Measurements from ENCODE around the gene CACNA2D2. TPM values are rescaled to one million over a fixed set of nuclear protein-coding genes. Genes with fewer than 3 reads are reported as not detected.
"Not testable (repeated sequence)": the region's sequence is repeated elsewhere in the genome, so short reads cannot be mapped to it uniquely, and the experiment has no call there.

The CACNA2D2 gene
- total RNA-seq, 1 donor from 2014 or later = 2.5 TPM

- no peak for DNase-seq (ENCODE audit: extremely low spot score in 2 of 2)
- no peak for TF ChIP-seq POLR2A (IDR thresholded peaks at IDR 0.05)
- no peak for TF ChIP-seq POLR2AphosphoS5 (IDR thresholded peaks at IDR 0.05; ENCODE audit: insufficient read depth in 1 of 2, low read depth in 1 of 2)
- Histone ChIP-seq H3K27ac (no peak overlapping the region), H3K27me3 (no peaks in the 10 kb centered on the region), H3K9me3 (no peaks in the 10 kb centered on the region), H3K36me3 (no peaks in the 10 kb centered on the region), H3K4me3 (no peak overlapping the region), H3K4me1 (peaks cover 19% of the 10 kb centered on the region)
- intact Hi-C loops (cut with DNase I) = no loop called here
Measured at GRCh38 chr3:50517721-50518206, 14.3 kb upstream of the CACNA2D2 start.

GRCh38 chr3:50516440-50516871 lies 13.0 kb upstream of the CACNA2D2 start:
- TF ChIP-seq CTCF (IDR thresholded peaks at IDR 0.05) (no peak), POLR2AphosphoS5 (IDR thresholded peaks at IDR 0.05; ENCODE audit: insufficient read depth in 1 of 2, low read depth in 1 of 2) (no peak), POLR2A (IDR thresholded peaks at IDR 0.05) (no peak)
- no peaks in the 10 kb centered on the region for H3K27me3 ChIP-seq
- intact Hi-C loops (cut with DNase I) = no loop called here
- H3K4me3 ChIP-seq = no peak overlapping the region
- H3K9me3 ChIP-seq = no peaks in the 10 kb centered on the region
- H3K4me1 ChIP-seq = peaks cover 19% of the 10 kb centered on the region
- peak overlapping the region; percentile 19 for H3K27ac ChIP-seq
- no peaks in the 10 kb centered on the region for H3K36me3 ChIP-seq
- DNase-seq (ENCODE audit: extremely low spot score in 2 of 2) = no peak

GRCh38 chr3:50515565-50516439 lies 12.4 kb upstream of the CACNA2D2 start:
- H3K4me3 ChIP-seq = peak overlapping the region in 1 of 2 donors; percentile 11
- DNase-seq (ENCODE audit: extremely low spot score in 2 of 2) = no peak

GRCh38 chr3:50512908-50513307 lies 9.5 kb upstream of the CACNA2D2 start:
- H3K27me3 ChIP-seq; H3K4me3 ChIP-seq; DNase-seq (ENCODE audit: extremely low spot score in 2 of 2); H3K9me3 ChIP-seq; H3K36me3 ChIP-seq; intact Hi-C loops (cut with DNase I); H3K27ac ChIP-seq: not testable (repeated sequence)
- peaks cover 19% of the 10 kb centered on the region for H3K4me1 ChIP-seq

More at GRCh38 chr3:50515565-50516439, 12.4 kb upstream of the CACNA2D2 start:
- Histone ChIP-seq H3K27me3 (no peaks in the 10 kb centered on the region), H3K9me3 (no peaks in the 10 kb centered on the region), H3K27ac (peak overlapping the region; percentile 19), H3K4me1 (peaks cover 19% of the 10 kb centered on the region), H3K36me3 (no peaks in the 10 kb centered on the region)
- intact Hi-C loops (cut with DNase I) = no loop called here
- TF ChIP-seq POLR2A (IDR thresholded peaks at IDR 0.05) (no peak), CTCF (IDR thresholded peaks at IDR 0.05) (no peak)

GRCh38 chr3:50512131-50512530 lies 8.7 kb upstream of the CACNA2D2 start:
- Histone ChIP-seq H3K27ac (no peak overlapping the region), H3K36me3 (no peaks in the 10 kb centered on the region), H3K4me1 (peaks cover 19% of the 10 kb centered on the region), H3K27me3 (no peaks in the 10 kb centered on the region), H3K9me3 (no peaks in the 10 kb centered on the region), H3K4me3 (no peak overlapping the region)
- TF ChIP-seq CTCF (IDR thresholded peaks at IDR 0.05) (no peak), POLR2AphosphoS5 (IDR thresholded peaks at IDR 0.05; ENCODE audit: insufficient read depth in 1 of 2, low read depth in 1 of 2) (no peak), POLR2A (IDR thresholded peaks at IDR 0.05) (no peak)
- DNase-seq (ENCODE audit: extremely low spot score in 2 of 2) = no peak
- intact Hi-C loops (cut with DNase I) = no loop called here

GRCh38 chr3:50510325-50510724 lies 6.9 kb upstream of the CACNA2D2 start:
- no peaks in the 10 kb centered on the region for H3K36me3 ChIP-seq
- peaks cover 4% of the 10 kb centered on the region for H3K4me1 ChIP-seq
- H3K4me3 ChIP-seq = no peak overlapping the region
- no peaks in the 10 kb centered on the region for H3K9me3 ChIP-seq
- H3K27me3 ChIP-seq = no peaks in the 10 kb centered on the region
- intact Hi-C loops (cut with DNase I) = no loop called here
- DNase-seq (ENCODE audit: extremely low spot score in 2 of 2) = no peak
- no peak for TF ChIP-seq POLR2A (IDR thresholded peaks at IDR 0.05)
- no peak for TF ChIP-seq CTCF (IDR thresholded peaks at IDR 0.05)
- no peak overlapping the region for H3K27ac ChIP-seq
